Astrocyte of the cerebellum (primary cell): ENCODE measurements around the gene CEP68.
A peak's percentile ranks its signal among the peaks of the same experiment; 100 is the strongest.

ENCODE experiments used
- DNase-seq: peaks from one replicate; pipeline ENCODE4 v3.0.0-alpha.2; 2011; ENCODE audit warnings: low read depth
- H3K4me3 ChIP-seq: 2 replicates; pipeline ENCODE4 v1.5.1; 2011; ENCODE audit warnings: mild to moderate bottlenecking, low read depth, low read length, moderate library complexity
- in situ Hi-C: cut with HindIII; loops from 2 replicates; pipeline ENCODE4 v1.10.0; 2017; ENCODE audit warnings: low sequenced_read_pairs
- TF ChIP-seq, protein P1 (sequence below): IDR thresholded peaks from 2 replicates; pipeline ENCODE4 v1.5.1; 2012; ENCODE audit warnings: low read length, low read depth, moderate library complexity, mild to moderate bottlenecking; ENCODE audit errors: missing control alignments

Gene CEP68

DNA sequence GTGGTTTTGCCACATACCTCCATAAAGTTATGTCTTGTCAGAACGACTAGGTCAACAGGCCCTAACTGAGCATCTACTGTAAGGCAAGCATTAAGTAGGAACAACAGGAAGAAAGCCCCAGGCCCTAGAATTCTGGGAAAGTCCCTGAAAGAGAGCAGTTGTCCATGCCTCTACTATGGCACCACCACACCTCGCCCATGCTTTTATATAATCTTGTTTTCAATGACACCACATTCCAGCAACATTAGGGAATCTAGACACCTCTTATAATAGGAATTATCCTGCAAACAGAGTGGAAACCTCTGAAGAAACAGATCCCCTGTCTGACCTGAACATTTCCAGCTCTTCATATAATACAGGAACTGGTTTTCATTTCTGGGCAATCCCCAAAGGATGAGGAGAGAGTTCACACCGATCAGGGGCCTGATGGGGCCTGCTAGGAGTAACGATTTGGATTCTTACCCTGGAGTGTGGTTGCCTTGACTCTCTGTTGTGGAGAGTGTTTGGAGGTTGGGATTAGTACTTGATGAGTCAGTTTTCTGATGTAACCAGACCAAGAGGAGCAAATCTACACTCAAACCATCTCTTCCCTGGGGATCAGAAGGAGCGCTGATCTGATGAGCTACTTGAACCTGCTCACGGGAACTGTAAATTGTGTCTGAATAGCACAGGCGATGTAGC, 31.9 kb upstream of the CEP68 start:
- no peak overlapping the region for H3K4me3 ChIP-seq
- in situ Hi-C loops, result no loop called here
- DNase-seq, result peak; percentile 31
- TF ChIP-seq, protein P1, sequence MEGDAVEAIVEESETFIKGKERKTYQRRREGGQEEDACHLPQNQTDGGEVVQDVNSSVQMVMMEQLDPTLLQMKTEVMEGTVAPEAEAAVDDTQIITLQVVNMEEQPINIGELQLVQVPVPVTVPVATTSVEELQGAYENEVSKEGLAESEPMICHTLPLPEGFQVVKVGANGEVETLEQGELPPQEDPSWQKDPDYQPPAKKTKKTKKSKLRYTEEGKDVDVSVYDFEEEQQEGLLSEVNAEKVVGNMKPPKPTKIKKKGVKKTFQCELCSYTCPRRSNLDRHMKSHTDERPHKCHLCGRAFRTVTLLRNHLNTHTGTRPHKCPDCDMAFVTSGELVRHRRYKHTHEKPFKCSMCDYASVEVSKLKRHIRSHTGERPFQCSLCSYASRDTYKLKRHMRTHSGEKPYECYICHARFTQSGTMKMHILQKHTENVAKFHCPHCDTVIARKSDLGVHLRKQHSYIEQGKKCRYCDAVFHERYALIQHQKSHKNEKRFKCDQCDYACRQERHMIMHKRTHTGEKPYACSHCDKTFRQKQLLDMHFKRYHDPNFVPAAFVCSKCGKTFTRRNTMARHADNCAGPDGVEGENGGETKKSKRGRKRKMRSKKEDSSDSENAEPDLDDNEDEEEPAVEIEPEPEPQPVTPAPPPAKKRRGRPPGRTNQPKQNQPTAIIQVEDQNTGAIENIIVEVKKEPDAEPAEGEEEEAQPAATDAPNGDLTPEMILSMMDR, result no peak

DNA sequence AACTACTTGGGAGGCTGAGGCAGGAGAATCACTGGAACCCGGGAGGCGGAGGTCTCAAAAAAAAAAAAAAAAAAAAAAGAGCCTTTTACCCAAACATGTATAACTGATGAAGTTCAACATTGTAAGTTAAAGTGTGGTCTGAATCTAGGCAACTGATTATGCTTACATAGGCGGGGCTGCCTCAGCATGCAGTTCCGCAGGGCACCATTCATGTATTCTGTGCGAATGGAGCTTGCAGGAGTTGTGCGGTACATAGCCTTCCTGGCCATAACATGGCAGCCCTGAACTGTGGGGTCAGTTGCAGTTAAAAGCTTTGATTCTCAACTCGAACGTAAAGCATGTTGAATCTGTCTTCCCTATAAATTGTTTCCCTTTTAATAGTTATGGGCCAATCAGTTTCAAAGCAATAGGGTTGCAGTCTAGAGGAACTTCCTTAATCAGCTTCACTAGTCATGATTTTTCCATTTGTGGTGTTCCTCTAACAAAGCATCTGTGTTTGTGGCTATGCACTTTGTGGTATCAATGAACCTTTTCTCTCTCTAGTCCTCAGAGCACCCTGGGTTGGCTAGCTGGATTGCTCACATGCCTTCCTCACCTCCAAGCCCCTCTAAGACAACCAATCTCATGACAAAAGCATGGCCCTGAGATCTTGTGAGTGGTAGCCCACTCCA, 30.6 kb upstream of the CEP68 start:
- H3K4me3 ChIP-seq, result no peak overlapping the region
- TF ChIP-seq, protein P1, result no peak
- DNase-seq, result no peak
- in situ Hi-C loops, result loop anchor here (25.0 kb wide), 1 partner anchor 88 kb away; no protein-coding TSS in a partner anchor

DNA sequence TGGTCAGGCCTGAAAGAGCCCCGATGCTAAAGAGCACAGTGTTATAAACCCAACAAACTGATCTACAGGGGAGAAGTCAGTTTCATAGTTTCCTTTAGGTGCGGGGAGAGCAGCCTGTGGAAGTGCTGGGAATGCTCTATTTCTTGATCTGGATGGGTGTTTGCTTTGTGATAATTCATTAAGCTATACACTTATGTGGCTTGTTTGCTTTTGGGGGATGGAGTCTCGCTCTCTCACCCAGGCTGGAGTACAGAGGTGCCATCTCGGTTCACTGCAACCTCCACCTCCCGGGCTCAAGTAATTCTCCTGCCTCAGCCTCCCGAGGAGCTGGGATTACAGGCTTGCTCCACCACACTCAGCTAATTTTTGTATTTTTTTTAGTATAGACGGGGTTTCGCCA, 30.1 kb upstream of the CEP68 start:
- TF ChIP-seq, protein P1, result no peak
- in situ Hi-C loops, result loop anchor here (25.0 kb wide), 1 partner anchor 89 kb away; no protein-coding TSS in a partner anchor
- no peak for DNase-seq
- H3K4me3 ChIP-seq, result no peak overlapping the region

DNA sequence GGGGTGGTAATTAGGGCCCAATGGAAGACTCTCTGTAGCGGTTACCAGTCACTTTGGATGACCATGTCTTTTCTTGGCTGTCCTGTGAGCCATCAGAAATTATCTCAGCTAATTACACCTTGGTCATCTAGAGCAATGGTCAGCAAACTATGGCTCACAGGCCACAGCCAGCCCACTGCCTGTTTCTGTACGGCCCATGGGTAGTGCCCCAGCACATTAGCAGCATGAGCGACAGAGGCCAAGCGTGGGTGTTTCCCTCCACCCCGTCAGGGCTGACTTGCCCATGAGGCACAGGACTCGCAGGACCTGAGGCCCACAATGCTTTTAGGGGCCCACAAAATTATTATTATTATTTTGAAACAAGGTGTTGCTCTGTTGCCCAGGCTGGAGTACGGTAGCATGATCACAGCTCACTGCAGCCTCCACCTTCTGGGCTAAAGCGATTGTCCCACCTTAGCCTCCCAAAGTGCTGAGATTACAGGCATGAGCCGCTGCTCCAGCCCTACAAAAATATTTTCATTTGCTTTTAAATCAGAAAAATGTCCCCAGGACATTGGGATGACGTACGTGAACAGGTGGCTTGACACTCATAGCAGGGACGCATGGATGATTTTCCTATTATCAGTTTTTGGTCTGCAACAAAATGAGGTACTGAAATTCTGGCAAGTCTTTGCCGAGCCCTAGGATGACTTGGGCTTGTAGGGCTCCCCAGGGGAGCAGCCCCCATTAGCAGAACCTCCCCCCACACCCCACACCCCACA, 29.3 kb upstream of the CEP68 start:
- TF ChIP-seq, protein P1, result no peak
- in situ Hi-C loops, result loop anchor here (25.0 kb wide), 1 partner anchor 90 kb away; no protein-coding TSS in a partner anchor
- no peak overlapping the region for H3K4me3 ChIP-seq
- DNase-seq, result no peak

DNA sequence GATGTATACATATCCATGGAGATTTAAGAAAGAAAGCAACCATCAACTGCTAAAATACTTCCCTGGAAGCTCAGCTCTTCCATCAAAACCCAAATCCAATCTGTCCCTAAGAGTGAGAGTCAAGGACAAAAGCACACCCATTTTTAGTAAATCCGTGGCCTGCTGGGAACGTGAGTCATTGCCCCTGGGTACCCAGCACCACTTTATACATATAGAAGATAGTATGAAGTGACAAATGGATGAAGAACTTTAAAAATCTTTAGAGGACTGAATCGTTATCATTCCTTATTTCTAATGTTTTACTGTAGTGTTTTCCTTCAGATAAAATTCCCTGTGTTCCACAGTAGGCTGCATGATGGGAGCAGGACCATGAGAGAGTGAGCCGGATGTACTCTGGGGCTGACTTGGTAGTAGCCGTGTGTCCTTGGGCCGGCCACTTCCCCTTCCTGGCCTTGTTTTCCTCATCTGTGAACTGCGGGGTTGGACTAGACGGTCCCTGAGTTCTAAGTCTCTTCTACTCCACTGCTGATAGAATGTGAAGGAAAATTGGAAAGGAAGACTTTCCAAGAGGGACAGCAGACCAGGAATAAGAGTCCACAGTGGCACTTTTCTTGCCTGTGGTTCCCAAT, 28.5 kb upstream of the CEP68 start:
- in situ Hi-C loops, result loop anchor here (25.0 kb wide), 1 partner anchor 90 kb away; no protein-coding TSS in a partner anchor
- TF ChIP-seq, protein P1, result no peak
- no peak overlapping the region for H3K4me3 ChIP-seq
- DNase-seq, result no peak
